ENCODE measurements around the gene ZNF410.
"Not testable (repeated sequence)": the region's sequence is repeated elsewhere in the genome, so short reads cannot be mapped to it uniquely, and the experiment has no call there.

The ZNF410 gene

DNA sequence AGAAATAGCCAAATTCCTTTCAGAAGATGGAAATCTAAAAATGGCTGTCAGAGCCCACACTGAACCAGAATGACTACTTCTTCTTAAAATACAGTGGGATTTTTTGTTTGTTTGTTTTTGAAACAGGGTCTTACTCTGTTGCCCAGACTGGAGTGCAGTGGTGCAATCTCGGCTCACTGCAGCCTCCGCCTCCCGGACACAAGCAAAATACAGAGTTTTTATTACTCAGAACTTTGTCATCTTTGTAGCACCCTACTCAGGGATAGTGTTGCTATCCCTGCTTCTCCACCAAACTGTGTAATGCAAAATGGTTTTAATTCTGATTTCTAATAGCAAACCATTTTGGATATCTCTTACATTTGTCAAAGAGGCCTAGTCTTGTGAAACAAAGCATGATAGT lies 16.4 kb downstream of the ZNF410 start:
- TF ChIP-seq, protein P1, sequence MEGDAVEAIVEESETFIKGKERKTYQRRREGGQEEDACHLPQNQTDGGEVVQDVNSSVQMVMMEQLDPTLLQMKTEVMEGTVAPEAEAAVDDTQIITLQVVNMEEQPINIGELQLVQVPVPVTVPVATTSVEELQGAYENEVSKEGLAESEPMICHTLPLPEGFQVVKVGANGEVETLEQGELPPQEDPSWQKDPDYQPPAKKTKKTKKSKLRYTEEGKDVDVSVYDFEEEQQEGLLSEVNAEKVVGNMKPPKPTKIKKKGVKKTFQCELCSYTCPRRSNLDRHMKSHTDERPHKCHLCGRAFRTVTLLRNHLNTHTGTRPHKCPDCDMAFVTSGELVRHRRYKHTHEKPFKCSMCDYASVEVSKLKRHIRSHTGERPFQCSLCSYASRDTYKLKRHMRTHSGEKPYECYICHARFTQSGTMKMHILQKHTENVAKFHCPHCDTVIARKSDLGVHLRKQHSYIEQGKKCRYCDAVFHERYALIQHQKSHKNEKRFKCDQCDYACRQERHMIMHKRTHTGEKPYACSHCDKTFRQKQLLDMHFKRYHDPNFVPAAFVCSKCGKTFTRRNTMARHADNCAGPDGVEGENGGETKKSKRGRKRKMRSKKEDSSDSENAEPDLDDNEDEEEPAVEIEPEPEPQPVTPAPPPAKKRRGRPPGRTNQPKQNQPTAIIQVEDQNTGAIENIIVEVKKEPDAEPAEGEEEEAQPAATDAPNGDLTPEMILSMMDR (IDR thresholded peaks at IDR 0.05; ENCODE audit: low read depth, low read length) = no peak
- TF ChIP-seq MAX (IDR thresholded peaks at IDR 0.05; ENCODE audit: low read depth, low read length) (no peak), POLR2A (IDR thresholded peaks at IDR 0.05; ENCODE audit: extremely low read depth, insufficient read length) (no peak), MYC (IDR thresholded peaks at IDR 0.05; ENCODE audit: low read depth, low read length) (no peak)
- H3K4me3 ChIP-seq (ENCODE audit: low read depth, low read length) = no peak overlapping the region
- DNase-seq (ENCODE audit: low read depth) = no peak

DNA sequence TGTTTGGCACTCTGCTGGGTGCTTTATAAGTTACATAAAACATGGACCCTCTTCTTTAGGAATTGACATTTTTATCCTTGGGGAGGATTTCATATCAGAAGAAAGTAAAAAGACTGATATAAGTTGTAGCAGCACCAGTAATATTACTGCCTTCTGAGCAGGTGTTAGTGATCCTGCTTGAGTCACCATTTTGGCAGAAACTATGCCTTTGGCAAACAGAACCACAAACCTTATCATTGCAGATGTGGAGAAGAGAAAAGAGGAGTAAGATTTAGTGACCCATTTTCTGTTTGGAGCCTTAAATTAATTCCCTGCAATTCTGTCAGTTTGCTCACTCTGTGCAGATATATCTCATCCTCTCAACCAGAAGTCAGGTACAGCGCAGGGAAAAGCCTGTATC lies 23.0 kb downstream of the ZNF410 start:
- no peak for DNase-seq (ENCODE audit: low read depth)
- no peak overlapping the region for H3K4me3 ChIP-seq (ENCODE audit: low read depth, low read length)
- TF ChIP-seq MAX (IDR thresholded peaks at IDR 0.05; ENCODE audit: low read depth, low read length) = no peak
- TF ChIP-seq, protein P1 (IDR thresholded peaks at IDR 0.05; ENCODE audit: low read depth, low read length) = no peak

GRCh38 chr14:73913256-73913655 lies 26.6 kb downstream of the ZNF410 start:
- H3K4me3 ChIP-seq (ENCODE audit: low read depth, low read length) = no peak overlapping the region
- TF ChIP-seq MAX (IDR thresholded peaks at IDR 0.05; ENCODE audit: low read depth, low read length) = no peak
- TF ChIP-seq POLR2A (IDR thresholded peaks at IDR 0.05; ENCODE audit: extremely low read depth, insufficient read length) = no peak
- TF ChIP-seq, protein P1 (IDR thresholded peaks at IDR 0.05; ENCODE audit: low read depth, low read length) = no peak
- no peak for TF ChIP-seq MYC (IDR thresholded peaks at IDR 0.05; ENCODE audit: low read depth, low read length)
- no peak for DNase-seq (ENCODE audit: low read depth)

GRCh38 chr14:73916324-73916723 lies 29.7 kb downstream of the ZNF410 start:
- TF ChIP-seq, protein P1 (IDR thresholded peaks at IDR 0.05; ENCODE audit: low read depth, low read length) = no peak

GRCh38 chr14:73919457-73919856 lies 32.8 kb downstream of the ZNF410 start:
- H3K4me3 ChIP-seq (ENCODE audit: low read depth, low read length); DNase-seq (ENCODE audit: low read depth): not testable (repeated sequence)

More at GRCh38 chr14:73916324-73916723, 29.7 kb downstream of the ZNF410 start:
- H3K4me3 ChIP-seq (ENCODE audit: low read depth, low read length) = no peak overlapping the region
- DNase-seq (ENCODE audit: low read depth) = no peak

DNA sequence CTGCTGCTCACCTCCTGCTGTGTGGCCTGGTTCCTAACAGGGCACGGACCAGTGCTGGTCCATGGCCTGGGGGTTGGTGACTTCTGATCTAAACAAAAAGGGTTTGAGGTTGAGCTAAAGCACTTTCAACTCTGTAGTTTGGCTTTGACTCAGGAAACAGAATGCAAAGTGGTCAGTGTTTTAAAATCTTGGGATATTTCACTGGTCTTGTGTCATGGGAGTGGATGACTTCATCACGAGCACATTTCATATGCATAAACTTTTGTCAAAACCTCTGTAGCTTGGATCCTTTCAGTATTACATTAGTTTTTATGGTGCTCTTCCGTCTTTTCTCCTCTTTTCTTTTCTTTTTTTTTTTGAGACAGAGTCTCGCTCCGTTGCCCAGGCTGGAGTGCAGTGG lies 37.7 kb downstream of the ZNF410 start:
- no peak overlapping the region for H3K4me3 ChIP-seq (ENCODE audit: low read depth, low read length)
- no peak for DNase-seq (ENCODE audit: low read depth)
- TF ChIP-seq POLR2A (IDR thresholded peaks at IDR 0.05; ENCODE audit: extremely low read depth, insufficient read length) (no peak), MAX (IDR thresholded peaks at IDR 0.05; ENCODE audit: low read depth, low read length) (no peak), MYC (IDR thresholded peaks at IDR 0.05; ENCODE audit: low read depth, low read length) (no peak)
- TF ChIP-seq, protein P1 (IDR thresholded peaks at IDR 0.05; ENCODE audit: low read depth, low read length) = no peak

Data from NB4 (cell line).